Sigmoid colon (tissue), 4 donors: Measurements from ENCODE around the gene ZFHX2.

ENCODE experiments used
- POLR2A ChIP-seq, 2 donors: fragments of 450-650 bp; IDR thresholded peaks; one replicate each; pipeline ENCODE4 v1.6.1; 2016; ENCODE audit warnings: antibody characterized with exemption in 2 of 2, mild to moderate bottlenecking in 2 of 2, moderate library complexity in 2 of 2
- POLR2AphosphoS5 ChIP-seq, 4 donors: sonication (generic); formaldehyde crosslinking; IDR thresholded peaks; one replicate each; pipeline ENCODE4 v1.6.1; 2017; ENCODE audit warnings: antibody characterized with exemption in 4 of 4
- TF ChIP-seq, protein P1 (sequence below), 4 experiments: fragments of 450-650 bp in 3 of 4; fragments of 200-600 bp in 1 of 4; IDR thresholded peaks; one replicate each; pipeline ENCODE4 v1.5.1; 2016 to 2019; ENCODE audit warnings: antibody characterized with exemption in 4 of 4, mild to moderate bottlenecking in 3 of 4, moderate library complexity in 2 of 4

DNA sequence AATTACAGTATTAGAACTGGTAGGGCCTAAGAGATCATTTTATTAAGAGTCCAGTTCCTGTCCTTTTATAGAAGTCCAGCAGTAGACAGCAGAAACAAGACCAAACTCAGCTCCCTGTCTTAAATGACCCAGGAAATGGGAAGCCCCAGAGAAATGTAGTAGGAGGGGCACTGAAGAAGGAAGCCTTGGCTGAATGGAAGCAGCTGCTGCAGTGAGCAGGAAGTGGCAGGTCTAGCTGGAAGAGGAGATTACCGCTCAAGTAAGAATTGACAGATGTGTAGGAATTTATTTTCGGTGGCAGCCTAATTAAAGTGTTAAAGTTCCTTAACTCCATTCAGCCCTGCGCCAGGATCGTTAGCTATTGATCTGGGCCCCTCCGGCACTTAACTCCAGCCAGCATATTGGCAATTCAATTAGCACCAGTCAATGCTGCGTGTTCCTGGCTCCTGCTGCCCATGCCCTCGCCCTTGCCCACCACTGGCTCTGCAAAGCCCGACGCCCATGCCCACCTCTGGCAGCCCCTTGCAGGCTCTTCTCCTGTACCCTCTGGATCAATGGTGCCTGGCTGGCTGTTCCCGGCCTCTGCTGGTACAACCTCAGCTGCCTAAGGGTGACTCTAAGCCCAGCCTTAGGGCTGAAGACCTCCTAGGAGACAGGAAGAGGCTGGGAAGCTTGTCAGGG, 21.1 kb downstream of the ZFHX2 start:
- TF ChIP-seq, protein P1, sequence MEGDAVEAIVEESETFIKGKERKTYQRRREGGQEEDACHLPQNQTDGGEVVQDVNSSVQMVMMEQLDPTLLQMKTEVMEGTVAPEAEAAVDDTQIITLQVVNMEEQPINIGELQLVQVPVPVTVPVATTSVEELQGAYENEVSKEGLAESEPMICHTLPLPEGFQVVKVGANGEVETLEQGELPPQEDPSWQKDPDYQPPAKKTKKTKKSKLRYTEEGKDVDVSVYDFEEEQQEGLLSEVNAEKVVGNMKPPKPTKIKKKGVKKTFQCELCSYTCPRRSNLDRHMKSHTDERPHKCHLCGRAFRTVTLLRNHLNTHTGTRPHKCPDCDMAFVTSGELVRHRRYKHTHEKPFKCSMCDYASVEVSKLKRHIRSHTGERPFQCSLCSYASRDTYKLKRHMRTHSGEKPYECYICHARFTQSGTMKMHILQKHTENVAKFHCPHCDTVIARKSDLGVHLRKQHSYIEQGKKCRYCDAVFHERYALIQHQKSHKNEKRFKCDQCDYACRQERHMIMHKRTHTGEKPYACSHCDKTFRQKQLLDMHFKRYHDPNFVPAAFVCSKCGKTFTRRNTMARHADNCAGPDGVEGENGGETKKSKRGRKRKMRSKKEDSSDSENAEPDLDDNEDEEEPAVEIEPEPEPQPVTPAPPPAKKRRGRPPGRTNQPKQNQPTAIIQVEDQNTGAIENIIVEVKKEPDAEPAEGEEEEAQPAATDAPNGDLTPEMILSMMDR (IDR thresholded peaks at IDR 0.05): no peak
- TF ChIP-seq POLR2A (IDR thresholded peaks at IDR 0.05) (no peak), POLR2AphosphoS5 (IDR thresholded peaks at IDR 0.05) (no peak)
